Colonic mucosa (tissue), 4 donors: ENCODE results near the gene IL17A. TPM values are rescaled to one million over a fixed set of nuclear protein-coding genes. Genes with fewer than 3 reads are reported as not detected.

Experiments used
- DNase-seq: peaks from one replicate; pipeline ENCODE4 v3.0.0-alpha.2; 2020
- H3K27ac ChIP-seq: fragments of 200-600 bp; one replicate; pipeline ENCODE4 v1.8.0; 2021
- H3K27me3 ChIP-seq: fragments of 200-600 bp; one replicate; pipeline ENCODE4 v1.8.0; 2021
- H3K36me3 ChIP-seq: fragments of 200-600 bp; one replicate; pipeline ENCODE4 v1.8.0; 2021
- H3K4me1 ChIP-seq: fragments of 200-600 bp; one replicate; pipeline ENCODE4 v1.8.0; 2021; ENCODE audit warnings: mild to moderate bottlenecking
- H3K4me3 ChIP-seq: fragments of 200-600 bp; one replicate; pipeline ENCODE4 v1.8.0; 2021
- H3K9ac ChIP-seq, 2 donors: one replicate each; pipeline ENCODE4 v1.7.0; 2013; ENCODE audit warnings: control low read depth in 2 of 2, low read depth in 2 of 2, low read length in 2 of 2
- H3K9me3 ChIP-seq: fragments of 200-600 bp; one replicate; pipeline ENCODE4 v1.8.0; 2021
- CTCF ChIP-seq: fragments of 200-600 bp; IDR thresholded peaks from one replicate; pipeline ENCODE4 v1.8.0; 2022; ENCODE audit warnings: antibody characterized with exemption, mild to moderate bottlenecking
- intact Hi-C: fragments of 100-400 bp; cut with DNase I; formaldehyde crosslinking; loops from one replicate; pipeline ENCODE4 v1.14.1; 2022
- total RNA-seq, 2 donors: library from RNA; stranded (reverse); fragmentation: NEBNext Ultra II Directional in 1 of 2; extraction: Animal tissue kit (Norgen Biotek cat#: 25700) in 1 of 2; gene quantifications; one replicate each; pipeline ENCODE4 v1.2.1, GENCODE V29; 2021
- donor health status: healthy.
- donor health status: DM: no; HTN: no; CAD: no.
- donor health status: DM: no; HTN: no; CAD: no.

Gene IL17A
- not detected for total RNA-seq

- no peak within 1 kb of the TSS for H3K9ac ChIP-seq
- H3K4me1 ChIP-seq, result no peaks in the 10 kb centered on the region
- no peaks in the 10 kb centered on the region for H3K36me3 ChIP-seq
- H3K27me3 ChIP-seq, result no peaks in the 10 kb centered on the region
- H3K9me3 ChIP-seq, result no peaks in the 10 kb centered on the region
- no peak for TF ChIP-seq CTCF
- DNase-seq, result no peak
- intact Hi-C loops, result no loop called here
- no peak within 1 kb of the TSS for H3K27ac ChIP-seq
- no peak within 1 kb of the TSS for H3K4me3 ChIP-seq
Observed at GRCh38 chr6:52186075-52186474, at the start of gene IL17A. IL17A (plus strand) TSS chr6:52186375; CDS start chr6:52186432, 57 bp downstream.

- H3K27me3 ChIP-seq, result no peaks in the 10 kb centered on the region
- DNase-seq, result no peak
- no peak overlapping the region for H3K27ac ChIP-seq
- no peak overlapping the region for H3K9ac ChIP-seq
- no peaks in the 10 kb centered on the region for H3K9me3 ChIP-seq
- H3K36me3 ChIP-seq, result no peaks in the 10 kb centered on the region
- TF ChIP-seq CTCF, result no peak
- H3K4me3 ChIP-seq, result no peak overlapping the region
- no peaks in the 10 kb centered on the region for H3K4me1 ChIP-seq
- intact Hi-C loops, result no loop called here
Observed at GRCh38 chr6:52136934-52137467, 49.2 kb upstream of the IL17A start.

- H3K36me3 ChIP-seq, result no peaks in the 10 kb centered on the region
- no peaks in the 10 kb centered on the region for H3K9me3 ChIP-seq
- H3K9ac ChIP-seq, result no peak overlapping the region
- DNase-seq, result no peak
- no peak for TF ChIP-seq CTCF
- no peak overlapping the region for H3K4me3 ChIP-seq
- H3K27me3 ChIP-seq, result no peaks in the 10 kb centered on the region
- H3K4me1 ChIP-seq, result no peaks in the 10 kb centered on the region
- intact Hi-C loops, result no loop called here
- no peak overlapping the region for H3K27ac ChIP-seq
Observed at GRCh38 chr6:52138284-52138683, 47.9 kb upstream of the IL17A start.

- H3K4me3 ChIP-seq, result no peak overlapping the region
- no peaks in the 10 kb centered on the region for H3K4me1 ChIP-seq
- intact Hi-C loops, result no loop called here
- no peak overlapping the region for H3K27ac ChIP-seq
- no peaks in the 10 kb centered on the region for H3K36me3 ChIP-seq
- no peaks in the 10 kb centered on the region for H3K9me3 ChIP-seq
- H3K9ac ChIP-seq, result no peak overlapping the region
- H3K27me3 ChIP-seq, result no peaks in the 10 kb centered on the region
- no peak for DNase-seq
- no peak for TF ChIP-seq CTCF
Observed at GRCh38 chr6:52139985-52140680, 46.0 kb upstream of the IL17A start.

GRCh38 chr6:52141596-52141995 lies 44.6 kb upstream of the IL17A start:
- TF ChIP-seq CTCF, result no peak
- intact Hi-C loops, result no loop called here
- Histone ChIP-seq H3K9me3 (no peaks in the 10 kb centered on the region), H3K27me3 (no peaks in the 10 kb centered on the region), H3K27ac (no peak overlapping the region), H3K4me3 (no peak overlapping the region), H3K9ac (no peak overlapping the region), H3K4me1 (no peaks in the 10 kb centered on the region), H3K36me3 (no peaks in the 10 kb centered on the region)
- no peak for DNase-seq
